SIG-M5 treated with dmso at 0.1 percent for 504 hours (cell line): Measurements from ENCODE around the gene SORCS2.

Experiments
- DNase-seq: peaks from one replicate; lab custom pipeline; 2025; ENCODE audit not compliant: unreplicated experiment; lab: John Stamatoyannopoulos, UW

The SORCS2 gene

GRCh38 chr4:7388627-7389026 is 196.3 kb downstream of the SORCS2 start:
- no peak for DNase-seq

- DNase-seq: no peak
Measured at GRCh38 chr4:7389101-7389701, 196.9 kb downstream of the SORCS2 start.

GRCh38 chr4:7389719-7390118 is 197.4 kb downstream of the SORCS2 start:
- DNase-seq: no peak

- DNase-seq: no peak
Measured at GRCh38 chr4:7390336-7390735, 198.0 kb downstream of the SORCS2 start.

GRCh38 chr4:7390906-7391636 is 198.7 kb downstream of the SORCS2 start:
- no peak for DNase-seq

- DNase-seq: no peak
Measured at GRCh38 chr4:7391637-7392437, 199.5 kb downstream of the SORCS2 start.

- no peak for DNase-seq
Measured at GRCh38 chr4:7392438-7393421, 200.4 kb downstream of the SORCS2 start.

GRCh38 chr4:7393601-7394575 is 201.6 kb downstream of the SORCS2 start:
- no peak for DNase-seq

GRCh38 chr4:7394681-7395451 is 202.5 kb downstream of the SORCS2 start:
- DNase-seq: peak; percentile 9

- no peak for DNase-seq
Measured at GRCh38 chr4:7395645-7396044, 203.3 kb downstream of the SORCS2 start.

- no peak for DNase-seq
Measured at GRCh38 chr4:7396186-7396910, 204.0 kb downstream of the SORCS2 start.

- DNase-seq: no peak
Measured at GRCh38 chr4:7397206-7398103, 205.1 kb downstream of the SORCS2 start.

GRCh38 chr4:7398104-7398423 is 205.7 kb downstream of the SORCS2 start:
- no peak for DNase-seq

- DNase-seq: no peak
Measured at GRCh38 chr4:7398788-7399439, 206.6 kb downstream of the SORCS2 start.

GRCh38 chr4:7399440-7400234 is 207.3 kb downstream of the SORCS2 start:
- DNase-seq: no peak

- DNase-seq: no peak
Measured at GRCh38 chr4:7400671-7401298, 208.4 kb downstream of the SORCS2 start.
